OCI-LY1 (cell line): ENCODE measurements around the gene IFIT1B.

Experiments
- H2AFZ ChIP-seq: fragments of 200-600 bp; sonication (generic), shearing (Covaris generic); 2 replicates; pipeline ENCODE4 v1.6.0; 2014; ENCODE audit warnings: antibody characterized with exemption, mild to moderate bottlenecking, low read length
- H3F3A ChIP-seq: fragments of 200-600 bp; sonication (generic), shearing (Covaris generic); 2 replicates; pipeline ENCODE4 v1.6.0; 2014; ENCODE audit warnings: mild to moderate bottlenecking, antibody characterized with exemption, low read length, moderate library complexity; ENCODE audit not compliant: insufficient read depth
- H3K27ac ChIP-seq: fragments of 200-600 bp; sonication (generic); 2 replicates; pipeline ENCODE4 v1.5.1; 2014; ENCODE audit warnings: low read length, mixed run types, mild to moderate bottlenecking, low read depth; ENCODE audit not compliant: poor library complexity, severe bottlenecking
- H3K27me3 ChIP-seq: fragments of 200-600 bp; sonication (generic); 2 replicates; pipeline ENCODE4 v1.6.0; 2014; ENCODE audit warnings: antibody characterized with exemption, mild to moderate bottlenecking, low read length, moderate library complexity; ENCODE audit not compliant: insufficient read depth
- H3K36me3 ChIP-seq: fragments of 200-600 bp; sonication (generic); 2 replicates; pipeline ENCODE4 v1.6.1; 2014; ENCODE audit warnings: mild to moderate bottlenecking, antibody characterized with exemption, low read length, moderate library complexity, mixed read lengths; ENCODE audit not compliant: insufficient read depth
- H3K4me1 ChIP-seq: fragments of 200-600 bp; sonication (generic); 2 replicates; pipeline ENCODE4 v1.5.1; 2014; ENCODE audit warnings: mild to moderate bottlenecking, low read length, moderate library complexity; ENCODE audit not compliant: insufficient read depth, severe bottlenecking
- H3K4me2 ChIP-seq: fragments of 200-600 bp; sonication (generic), shearing (Covaris generic); 2 replicates; pipeline ENCODE4 v1.6.1; 2014; ENCODE audit warnings: low read length
- H3K4me3 ChIP-seq: fragments of 200-600 bp; sonication (generic); 2 replicates; pipeline ENCODE4 v1.5.1; 2014; ENCODE audit warnings: low read length, low read depth, mild to moderate bottlenecking, mixed read lengths; ENCODE audit not compliant: poor library complexity, severe bottlenecking
- H3K79me2 ChIP-seq: fragments of 200-600 bp; shearing (Covaris generic); 2 replicates; pipeline ENCODE4 v1.6.1; 2016; ENCODE audit warnings: mixed run types, low read length, mixed read lengths; ENCODE audit not compliant: insufficient read depth
- H3K9ac ChIP-seq: fragments of 200-600 bp; sonication (generic), shearing (Covaris generic); 2 replicates; pipeline ENCODE4 v1.6.1; 2014; ENCODE audit warnings: mild to moderate bottlenecking, low read length, mixed read lengths
- H3K9me2 ChIP-seq: fragments of 200-600 bp; sonication (generic), shearing (Covaris generic); 2 replicates; pipeline ENCODE4 v1.6.1; 2014; ENCODE audit warnings: low read depth, mild to moderate bottlenecking, low read length, mixed read lengths
- H3K9me3 ChIP-seq: fragments of 200-600 bp; shearing (Covaris generic); 2 replicates; pipeline ENCODE4 v1.6.1; 2014; ENCODE audit warnings: low read length, mixed read lengths
- H4K20me1 ChIP-seq: fragments of 200-600 bp; sonication (generic), shearing (Covaris generic); 2 replicates; pipeline ENCODE4 v1.6.0; 2016; ENCODE audit warnings: mild to moderate bottlenecking, low read length; ENCODE audit not compliant: insufficient read depth
- EZH2 ChIP-seq: fragments of 200-600 bp; sonication (generic), shearing (Covaris generic); IDR thresholded peaks from 2 replicates; pipeline ENCODE4 v1.8.0; 2017; ENCODE audit warnings: borderline replicate concordance, mixed run types, mild to moderate bottlenecking, antibody characterized with exemption, low read length, moderate library complexity, mixed read lengths
- TF ChIP-seq, protein P1 (sequence below): fragments of 200-600 bp; sonication (generic), shearing (Covaris generic); IDR thresholded peaks from 2 replicates; pipeline ENCODE4 v1.5.1; 2017; ENCODE audit warnings: mild to moderate bottlenecking, antibody characterized with exemption, low read length, moderate library complexity, mixed read lengths

Gene IFIT1B

GRCh38 chr10:89428877-89429276 lies 51.0 kb downstream of the IFIT1B start:
- no peak overlapping the region for H2AFZ ChIP-seq
- no peaks in the 10 kb centered on the region for H3K9me3 ChIP-seq
- H3K36me3 ChIP-seq = no peaks in the 10 kb centered on the region
- no peak overlapping the region for H3K27ac ChIP-seq
- no peaks in the 10 kb centered on the region for H3K79me2 ChIP-seq
- no peaks in the 10 kb centered on the region for H3F3A ChIP-seq
- no peaks in the 10 kb centered on the region for H3K9me2 ChIP-seq
- H3K4me1 ChIP-seq = no peaks in the 10 kb centered on the region
- no peak for TF ChIP-seq EZH2
- TF ChIP-seq, protein P1, sequence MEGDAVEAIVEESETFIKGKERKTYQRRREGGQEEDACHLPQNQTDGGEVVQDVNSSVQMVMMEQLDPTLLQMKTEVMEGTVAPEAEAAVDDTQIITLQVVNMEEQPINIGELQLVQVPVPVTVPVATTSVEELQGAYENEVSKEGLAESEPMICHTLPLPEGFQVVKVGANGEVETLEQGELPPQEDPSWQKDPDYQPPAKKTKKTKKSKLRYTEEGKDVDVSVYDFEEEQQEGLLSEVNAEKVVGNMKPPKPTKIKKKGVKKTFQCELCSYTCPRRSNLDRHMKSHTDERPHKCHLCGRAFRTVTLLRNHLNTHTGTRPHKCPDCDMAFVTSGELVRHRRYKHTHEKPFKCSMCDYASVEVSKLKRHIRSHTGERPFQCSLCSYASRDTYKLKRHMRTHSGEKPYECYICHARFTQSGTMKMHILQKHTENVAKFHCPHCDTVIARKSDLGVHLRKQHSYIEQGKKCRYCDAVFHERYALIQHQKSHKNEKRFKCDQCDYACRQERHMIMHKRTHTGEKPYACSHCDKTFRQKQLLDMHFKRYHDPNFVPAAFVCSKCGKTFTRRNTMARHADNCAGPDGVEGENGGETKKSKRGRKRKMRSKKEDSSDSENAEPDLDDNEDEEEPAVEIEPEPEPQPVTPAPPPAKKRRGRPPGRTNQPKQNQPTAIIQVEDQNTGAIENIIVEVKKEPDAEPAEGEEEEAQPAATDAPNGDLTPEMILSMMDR = no peak
- no peaks in the 10 kb centered on the region for H3K27me3 ChIP-seq
- H3K9ac ChIP-seq = no peak overlapping the region
- H3K4me3 ChIP-seq = no peak overlapping the region
- H4K20me1 ChIP-seq = no peaks in the 10 kb centered on the region
- no peak overlapping the region for H3K4me2 ChIP-seq

DNA sequence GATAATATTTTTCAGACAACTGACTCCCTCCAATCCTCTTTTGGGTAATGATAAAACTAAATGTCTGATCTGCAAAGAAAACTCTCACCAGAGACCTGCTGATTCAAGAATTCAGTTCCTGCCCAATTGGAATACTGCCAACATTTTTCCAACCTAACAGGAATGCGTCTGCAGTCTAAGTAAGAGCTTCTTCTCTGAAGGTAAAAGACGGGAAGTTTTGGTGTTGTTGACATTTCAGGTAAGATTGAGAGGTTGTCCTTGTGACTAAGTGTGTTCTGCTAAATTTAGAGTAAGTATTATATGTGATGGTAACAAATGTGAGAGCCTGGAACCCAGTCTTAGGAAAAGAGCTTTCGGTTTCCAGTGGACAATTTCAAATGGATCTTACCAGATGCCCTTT lies 54.1 kb downstream of the IFIT1B start:
- Histone ChIP-seq H3F3A (no peaks in the 10 kb centered on the region), H3K4me3 (no peak overlapping the region), H2AFZ (no peak overlapping the region), H3K9ac (no peak overlapping the region), H3K36me3 (no peaks in the 10 kb centered on the region), H3K27me3 (no peaks in the 10 kb centered on the region), H3K79me2 (no peaks in the 10 kb centered on the region), H3K9me3 (no peaks in the 10 kb centered on the region), H3K4me1 (no peaks in the 10 kb centered on the region), H3K9me2 (no peaks in the 10 kb centered on the region), H4K20me1 (no peaks in the 10 kb centered on the region), H3K27ac (no peak overlapping the region), H3K4me2 (no peak overlapping the region)
- TF ChIP-seq, protein P1 = no peak
- no peak for TF ChIP-seq EZH2
